HFFc6 (cell line): ENCODE data around the gene DENND1A. TPM values are rescaled to one million over a fixed set of nuclear protein-coding genes. Genes with fewer than 3 reads are reported as not detected.

ENCODE experiments used
- DNase-seq: peaks from one replicate; pipeline ENCODE4 v3.0.0-alpha.2; 2018
- H3K27ac Mint-ChIP-seq: 2 replicates; pipeline ENCODE4 v1.8.0; 2020; ENCODE audit warnings: mild to moderate bottlenecking, mixed read lengths
- H3K27me3 Mint-ChIP-seq: 2 replicates; pipeline ENCODE4 v1.8.0; 2021; ENCODE audit warnings: mild to moderate bottlenecking, moderate library complexity, mixed read lengths; ENCODE audit not compliant: insufficient read depth
- H3K36me3 Mint-ChIP-seq: 2 replicates; pipeline ENCODE4 v1.8.0; 2021; ENCODE audit warnings: low read depth, mixed read lengths
- H3K4me1 Mint-ChIP-seq: 2 replicates; pipeline ENCODE4 v1.8.0; 2020; ENCODE audit warnings: low read depth, mixed read lengths
- H3K4me3 Mint-ChIP-seq: 2 replicates; pipeline ENCODE4 v1.8.0; 2020; ENCODE audit warnings: mild to moderate bottlenecking, moderate library complexity, mixed read lengths
- H3K9me3 Mint-ChIP-seq: 2 replicates; pipeline ENCODE4 v1.8.0; 2020; ENCODE audit warnings: mild to moderate bottlenecking, mixed read lengths
- CTCF ChIP-seq: fragments of 200-600 bp; sonication (generic); IDR thresholded peaks from 2 replicates; pipeline ENCODE4 v1.5.0; 2021; ENCODE audit warnings: antibody characterized with exemption, mild to moderate bottlenecking
- total RNA-seq, 6 experiments: library from RNA; stranded (reverse); fragmentation: NEBNext Ultra II Directional; extraction: Animal tissue kit (Norgen Biotek cat#: 25700); gene quantifications; 2 replicates in 1 of 6; 3 replicates in 5 of 6; pipeline ENCODE4 v1.2.3, GENCODE V29; 2021

Gene DENND1A
- total RNA-seq, 6 experiments from 2014 or later: 25.4 to 38.3 (median 30.3) TPM

GRCh38 chr9:123654218-123654993, 275.5 kb downstream of the DENND1A start:
- Mint-ChIP-seq H3K27ac (no peak overlapping the region), H3K4me1 (peaks cover 8% of the 10 kb centered on the region), H3K9me3 (no peaks in the 10 kb centered on the region), H3K4me3 (no peak overlapping the region), H3K36me3 (peaks cover 3% of the 10 kb centered on the region), H3K27me3 (no peaks in the 10 kb centered on the region; the same call in none of the 2 replicates)
- no peak for DNase-seq
- TF ChIP-seq CTCF: no peak

- TF ChIP-seq CTCF: no peak
- H3K9me3 Mint-ChIP-seq: no peaks in the 10 kb centered on the region
Observed at GRCh38 chr9:123652416-123652815, 277.5 kb downstream of the DENND1A start.

GRCh38 chr9:123651871-123652270, 278.1 kb downstream of the DENND1A start:
- Mint-ChIP-seq H3K27ac (no peak overlapping the region), H3K4me1 (peaks cover 6% of the 10 kb centered on the region), H3K9me3 (no peaks in the 10 kb centered on the region), H3K27me3 (no peaks in the 10 kb centered on the region; the same call in none of the 2 replicates), H3K36me3 (peaks cover 3% of the 10 kb centered on the region), H3K4me3 (no peak overlapping the region)
- no peak for TF ChIP-seq CTCF
- no peak for DNase-seq

More at GRCh38 chr9:123652416-123652815, 277.5 kb downstream of the DENND1A start:
- Mint-ChIP-seq H3K36me3 (peaks cover 3% of the 10 kb centered on the region), H3K4me3 (no peak overlapping the region), H3K4me1 (peaks cover 8% of the 10 kb centered on the region), H3K27ac (no peak overlapping the region), H3K27me3 (no peaks in the 10 kb centered on the region; the same call in none of the 2 replicates)
- no peak for DNase-seq

- no peak for DNase-seq
- no peak overlapping the region for H3K27ac Mint-ChIP-seq
- H3K36me3 Mint-ChIP-seq: peaks cover 3% of the 10 kb centered on the region
- H3K4me1 Mint-ChIP-seq: no peaks in the 10 kb centered on the region; the same call in 1 of the 2 replicates
- no peaks in the 10 kb centered on the region for H3K9me3 Mint-ChIP-seq
- H3K27me3 Mint-ChIP-seq: no peaks in the 10 kb centered on the region; the same call in none of the 2 replicates
- H3K4me3 Mint-ChIP-seq: no peak overlapping the region
- TF ChIP-seq CTCF: no peak
Observed at GRCh38 chr9:123651273-123651672, 278.7 kb downstream of the DENND1A start.

GRCh38 chr9:123649909-123650308, 280.0 kb downstream of the DENND1A start:
- H3K4me1 Mint-ChIP-seq: no peaks in the 10 kb centered on the region
- DNase-seq: no peak
- H3K36me3 Mint-ChIP-seq: peaks cover 3% of the 10 kb centered on the region
- no peaks in the 10 kb centered on the region; the same call in 1 of the 2 replicates for H3K27me3 Mint-ChIP-seq
- no peaks in the 10 kb centered on the region for H3K9me3 Mint-ChIP-seq
- H3K27ac Mint-ChIP-seq: no peak overlapping the region
- H3K4me3 Mint-ChIP-seq: no peak overlapping the region
- no peak for TF ChIP-seq CTCF
